HL-60 (cell line): ENCODE measurements around the gene NSMCE4A.
"Not testable (repeated sequence)": the region's sequence is repeated elsewhere in the genome, so short reads cannot be mapped to it uniquely, and the experiment has no call there.

ENCODE experiments used
- DNase-seq, 2 experiments: peaks; one replicate each; pipeline ENCODE4 v3.0.0-alpha.2; 2010 to 2020; ENCODE audit warnings: low read depth in 1 of 2, low spot score in 1 of 2
- H3K27ac ChIP-seq: fragments of 250-450 bp; sonication (Bioruptor Pico); replicated peaks from 2 replicates; pipeline ENCODE4 v1.5.1; 2020; ENCODE audit warnings: mild to moderate bottlenecking, moderate library complexity
- H3K27me3 ChIP-seq: fragments of 250-450 bp; sonication (Bioruptor Pico); 2 replicates; pipeline ENCODE4 v1.5.1; 2021; ENCODE audit warnings: mild to moderate bottlenecking, moderate library complexity; ENCODE audit not compliant: insufficient read depth, poor library complexity, severe bottlenecking
- H3K4me3 ChIP-seq: replicated peaks from 2 replicates; pipeline ENCODE4 v1.5.1; 2011; ENCODE audit warnings: mild to moderate bottlenecking, control low read depth, low read length; ENCODE audit not compliant: insufficient read depth
- CTCF ChIP-seq: IDR thresholded peaks from one replicate; pipeline ENCODE4 v1.5.1; 2011; ENCODE audit warnings: low read length, control low read depth, inconsistent platforms; ENCODE audit not compliant: insufficient read depth
- GABPA ChIP-seq: IDR thresholded peaks from 2 replicates; pipeline ENCODE4 v1.6.1; 2012; ENCODE audit warnings: low read depth
- POLR2AphosphoS5 ChIP-seq: IDR thresholded peaks from 2 replicates; pipeline ENCODE4 v1.6.1; 2012; ENCODE audit warnings: low read depth
- REST ChIP-seq: IDR thresholded peaks from 2 replicates; pipeline ENCODE4 v1.6.1; 2012; ENCODE audit warnings: low read depth; ENCODE audit not compliant: insufficient replicate concordance
- SPI1 ChIP-seq: IDR thresholded peaks from 2 replicates; pipeline ENCODE4 v1.6.1; 2012; ENCODE audit warnings: low read depth, mild to moderate bottlenecking, borderline replicate concordance

Gene NSMCE4A

GRCh38 chr10:121999301-121999700 lies 24.3 kb upstream of the NSMCE4A start:
- no peak for DNase-seq
- Histone ChIP-seq H3K4me3 (no peak overlapping the region), H3K27me3 (no peaks in the 10 kb centered on the region), H3K27ac (no peak overlapping the region)
- TF ChIP-seq SPI1 (no peak), REST (no peak), GABPA (no peak), CTCF (no peak), POLR2AphosphoS5 (no peak)

GRCh38 chr10:121998462-121998861 lies 23.4 kb upstream of the NSMCE4A start:
- TF ChIP-seq POLR2AphosphoS5 (no peak), CTCF (no peak), REST (no peak), SPI1 (no peak), GABPA (no peak)
- DNase-seq: no peak
- Histone ChIP-seq H3K27ac (no peak overlapping the region), H3K27me3 (no peaks in the 10 kb centered on the region), H3K4me3 (no peak overlapping the region)

GRCh38 chr10:121994429-121994941 lies 19.5 kb upstream of the NSMCE4A start:
- Histone ChIP-seq H3K27ac (no peak overlapping the region), H3K4me3 (no peak overlapping the region), H3K27me3 (no peaks in the 10 kb centered on the region)
- TF ChIP-seq REST: no peak
- no peak for TF ChIP-seq POLR2AphosphoS5
- TF ChIP-seq GABPA: no peak
- TF ChIP-seq SPI1: no peak
- no peak for TF ChIP-seq CTCF
- no peak for DNase-seq

- not testable (repeated sequence) for H3K27me3 ChIP-seq, H3K27ac ChIP-seq, H3K4me3 ChIP-seq, DNase-seq
These were observed 16.7 kb upstream of the NSMCE4A start for GRCh38 chr10:121991727-121992126.
